RWPE1 (cell line): ENCODE measurements around the gene RIPPLY2.

ENCODE experiments used
- CTCF ChIA-PET: fragments of 350-600 bp; sonication (Branson Sonifier 250); formaldehyde crosslinking; extraction: SDS; loops from one replicate; lab custom pipeline; 2021; lab: Yijun Ruan, JAX
- POLR2A ChIA-PET: fragments of 400-600 bp; formaldehyde crosslinking; extraction: SDS; loops from one replicate; lab custom pipeline; 2020; ENCODE audit warnings: antibody characterized with exemption; ENCODE audit not compliant: low non-redundant PET; lab: Yijun Ruan, JAX
- DNase-seq: peaks from one replicate; pipeline ENCODE4 v3.0.0; 2012; ENCODE audit warnings: low spot score
- H3K27ac ChIP-seq: fragments of 450-650 bp; 2 replicates; pipeline ENCODE4 v1.5.1; 2017
- CTCF ChIP-seq: fragments of 450-650 bp; conservative IDR thresholded peaks from 2 replicates; pipeline ENCODE4 v1.5.1; 2017; ENCODE audit warnings: low read depth, mild to moderate bottlenecking

The RIPPLY2 gene

GRCh38 chr6:83854766-83855165, 1.6 kb downstream of the RIPPLY2 start:
- no peak for TF ChIP-seq CTCF
- DNase-seq: no peak
- no peak overlapping the region for H3K27ac ChIP-seq
- POLR2A ChIA-PET: no interaction called here
- CTCF ChIA-PET: no interaction called here

- CTCF ChIA-PET: interaction anchor here (0.6 to 0.9 kb wide), 4 partner anchors 30 to 368 kb away, joined by 3 to 5 read pairs (median 3); partner anchors contain the start of gene CEP162
- peak; percentile 28; the same call in 1 of the 2 replicates for TF ChIP-seq CTCF
- peak; percentile 97 for DNase-seq
- peak within 1 kb of the TSS; percentile 67 for H3K27ac ChIP-seq
- POLR2A ChIA-PET: interaction anchor here (0.6 kb wide), 1 partner anchor 245 kb away, joined by 3 read pairs; no protein-coding TSS in a partner anchor
Observed at GRCh38 chr6:83859410-83860358, 6.5 kb downstream of the RIPPLY2 start, which contains the start of gene CYB5R4. TSS of gene CYB5R4 (plus strand) at chr6:83859689. CDS start at chr6:83859783, 94 bp downstream.

GRCh38 chr6:83860359-83860755, 7.2 kb downstream of the RIPPLY2 start:
- ChIA-PET CTCF (no interaction called here), POLR2A (interaction anchor here (0.6 kb wide), 1 partner anchor 246 kb away, joined by 3 read pairs; no protein-coding TSS in a partner anchor)
- no peak for DNase-seq
- peak overlapping the region; percentile 67 for H3K27ac ChIP-seq
- TF ChIP-seq CTCF: no peak

- POLR2A ChIA-PET: no interaction called here
- no peak for DNase-seq
- CTCF ChIA-PET: no interaction called here
- no peak for TF ChIP-seq CTCF
- H3K27ac ChIP-seq: no peak overlapping the region
Observed at GRCh38 chr6:83860782-83861495, 7.8 kb downstream of the RIPPLY2 start.

- no peak for DNase-seq
- no peak for TF ChIP-seq CTCF
- no peak overlapping the region for H3K27ac ChIP-seq
- ChIA-PET POLR2A (no interaction called here), CTCF (no interaction called here)
Observed at GRCh38 chr6:83862776-83863471, 9.8 kb downstream of the RIPPLY2 start.

GRCh38 chr6:83867043-83867442, 13.9 kb downstream of the RIPPLY2 start:
- ChIA-PET POLR2A (no interaction called here), CTCF (no interaction called here)
- no peak for DNase-seq
- H3K27ac ChIP-seq: no peak overlapping the region
- no peak for TF ChIP-seq CTCF
